ENCODE data around the gene BHLHE40. TPM values are rescaled to one million over a fixed set of nuclear protein-coding genes. Genes with fewer than 3 reads are reported as not detected.

Gene BHLHE40
- total and polyA plus RNA-seq, 2 of the 13 experiments (the other 11 are each of a cell fraction or from before 2014, with no cell fraction given), result 1.8 to 51.0 TPM

DNA sequence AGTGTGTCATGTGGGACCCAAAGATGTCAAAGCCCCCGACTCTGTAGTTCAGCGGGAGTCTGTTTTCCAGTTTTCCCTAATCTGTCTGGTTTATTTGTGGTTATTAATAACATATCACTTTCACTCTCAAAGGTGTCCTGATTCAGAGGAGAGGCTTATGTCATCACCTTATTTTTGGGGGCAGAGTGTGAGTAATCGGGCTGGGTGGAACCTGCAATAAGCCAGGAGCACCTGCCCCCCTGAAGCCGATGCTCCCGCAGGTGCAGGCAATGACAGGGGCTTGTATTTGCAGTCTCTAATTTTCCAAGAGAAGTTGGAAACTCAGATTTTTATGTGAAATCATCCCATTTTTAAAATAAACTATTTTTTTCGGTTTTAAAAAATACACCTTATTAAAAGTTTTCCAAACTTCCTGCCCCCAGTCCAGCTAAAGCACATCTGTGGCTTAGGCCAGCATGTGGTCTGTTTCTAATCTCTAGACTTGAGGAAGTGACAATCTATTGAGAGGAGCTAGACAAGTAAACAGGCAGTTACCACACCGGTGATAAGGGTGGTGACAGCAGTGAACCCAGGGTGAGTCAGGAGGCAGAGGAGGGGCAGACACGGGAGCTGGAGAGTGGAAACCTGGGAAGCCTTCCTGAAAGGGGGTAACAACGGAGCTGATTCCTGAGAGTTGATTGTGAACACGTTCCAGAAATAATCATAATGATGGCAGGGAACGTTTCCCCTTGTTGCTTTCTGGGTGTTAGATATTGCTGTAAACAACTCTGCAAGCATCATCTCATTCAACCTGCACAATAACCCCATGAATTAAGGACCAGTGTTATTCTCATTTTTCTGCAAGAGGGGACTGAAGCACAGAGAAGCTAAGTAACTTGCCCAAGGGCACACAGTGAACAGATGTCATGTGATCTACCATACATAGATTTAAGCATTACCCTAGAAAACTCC is 37.2 kb downstream of the BHLHE40 start (continued):
- TF ChIP-seq ERF (CRISPR knock-in tag; IDR thresholded peaks at IDR 0.05) (peak; percentile 92), CREM (IDR thresholded peaks at IDR 0.05) (peak; percentile 61), CREM (CRISPR knock-in tag; IDR thresholded peaks at IDR 0.05) (no peak), FOXA3 (CRISPR knock-in tag; IDR thresholded peaks at IDR 0.05) (peak; percentile 96), ZFP82 (CRISPR knock-in tag; IDR thresholded peaks at IDR 0.05; ENCODE audit: borderline replicate concordance) (no peak), ARID2 (CRISPR knock-in tag; IDR thresholded peaks at IDR 0.05; ENCODE audit: borderline replicate concordance) (no peak), KMT2A (CRISPR knock-in tag; IDR thresholded peaks at IDR 0.05) (no peak), E2F2 (CRISPR knock-in tag; IDR thresholded peaks at IDR 0.05; ENCODE audit: borderline replicate concordance) (no peak), ADNP (CRISPR knock-in tag; IDR thresholded peaks at IDR 0.05) (no peak), PRMT3 (CRISPR knock-in tag; IDR thresholded peaks at IDR 0.05; ENCODE audit: borderline replicate concordance, low read depth) (no peak), ZSCAN5A (CRISPR knock-in tag; IDR thresholded peaks at IDR 0.05; ENCODE audit: borderline replicate concordance) (no peak), PHB2 (IDR thresholded peaks at IDR 0.05; ENCODE audit: partially characterized antibody) (no peak), ZMYM2 (CRISPR knock-in tag; IDR thresholded peaks at IDR 0.05) (no peak), MLXIP (CRISPR knock-in tag; IDR thresholded peaks at IDR 0.05; ENCODE audit: borderline replicate concordance) (no peak), ZNF136 (CRISPR knock-in tag; IDR thresholded peaks at IDR 0.05; ENCODE audit: low read depth) (no peak), SKI (IDR thresholded peaks at IDR 0.05; ENCODE audit: partially characterized antibody) (peak; percentile 83), NAIF1 (CRISPR knock-in tag; IDR thresholded peaks at IDR 0.05; ENCODE audit: borderline replicate concordance) (no peak), GATA4 (IDR thresholded peaks at IDR 0.05; ENCODE audit: borderline replicate concordance, low read depth) (peak; percentile 89; the same call in 1 of the 2 replicates)
- TF ChIP-seq, protein P1, sequence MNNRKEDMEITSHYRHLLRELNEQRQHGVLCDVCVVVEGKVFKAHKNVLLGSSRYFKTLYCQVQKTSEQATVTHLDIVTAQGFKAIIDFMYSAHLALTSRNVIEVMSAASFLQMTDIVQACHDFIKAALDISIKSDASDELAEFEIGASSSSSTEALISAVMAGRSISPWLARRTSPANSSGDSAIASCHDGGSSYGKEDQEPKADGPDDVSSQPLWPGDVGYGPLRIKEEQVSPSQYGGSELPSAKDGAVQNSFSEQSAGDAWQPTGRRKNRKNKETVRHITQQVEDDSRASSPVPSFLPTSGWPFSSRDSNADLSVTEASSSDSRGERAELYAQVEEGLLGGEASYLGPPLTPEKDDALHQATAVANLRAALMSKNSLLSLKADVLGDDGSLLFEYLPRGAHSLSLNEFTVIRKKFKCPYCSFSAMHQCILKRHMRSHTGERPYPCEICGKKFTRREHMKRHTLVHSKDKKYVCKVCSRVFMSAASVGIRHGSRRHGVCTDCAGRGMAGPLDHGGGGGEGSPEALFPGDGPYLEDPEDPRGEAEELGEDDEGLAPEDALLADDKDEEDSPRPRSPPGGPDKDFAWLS (CRISPR knock-in tag; IDR thresholded peaks at IDR 0.05; ENCODE audit: borderline replicate concordance), result no peak
- TF ChIP-seq, protein P2, sequence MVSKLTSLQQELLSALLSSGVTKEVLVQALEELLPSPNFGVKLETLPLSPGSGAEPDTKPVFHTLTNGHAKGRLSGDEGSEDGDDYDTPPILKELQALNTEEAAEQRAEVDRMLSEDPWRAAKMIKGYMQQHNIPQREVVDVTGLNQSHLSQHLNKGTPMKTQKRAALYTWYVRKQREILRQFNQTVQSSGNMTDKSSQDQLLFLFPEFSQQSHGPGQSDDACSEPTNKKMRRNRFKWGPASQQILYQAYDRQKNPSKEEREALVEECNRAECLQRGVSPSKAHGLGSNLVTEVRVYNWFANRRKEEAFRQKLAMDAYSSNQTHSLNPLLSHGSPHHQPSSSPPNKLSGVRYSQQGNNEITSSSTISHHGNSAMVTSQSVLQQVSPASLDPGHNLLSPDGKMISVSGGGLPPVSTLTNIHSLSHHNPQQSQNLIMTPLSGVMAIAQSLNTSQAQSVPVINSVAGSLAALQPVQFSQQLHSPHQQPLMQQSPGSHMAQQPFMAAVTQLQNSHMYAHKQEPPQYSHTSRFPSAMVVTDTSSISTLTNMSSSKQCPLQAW (CRISPR knock-in tag; IDR thresholded peaks at IDR 0.05), result peak; percentile 11; the same call in 1 of the 2 replicates
